Endothelial cell of umbilical vein (primary cell): ENCODE results near the gene LRFN3. TPM values are rescaled to one million over a fixed set of nuclear protein-coding genes. Genes with fewer than 3 reads are reported as not detected.

Source experiments
- BruUV-seq: library from RNA; stranded (reverse); fragments of 400-500 nt; replicated peaks from 2 replicates; lab custom pipeline; 2021; lab: Mats Ljungman, UMichigan
- CTCF ChIA-PET: fragments of 300-600, 350-600 bp; sonication (Branson Sonifier 250); formaldehyde crosslinking; loops from one replicate; lab custom pipeline; 2021; ENCODE audit warnings: antibody characterized with exemption, inconsistent platforms; lab: Charles Lee
- POLR2A ChIA-PET: fragments of 300-600, 350-600 bp; sonication (Branson Sonifier 250); formaldehyde crosslinking; loops from one replicate; lab custom pipeline; 2021; ENCODE audit warnings: antibody characterized with exemption, inconsistent platforms; lab: Charles Lee
- DNase-seq: peaks from one replicate; pipeline ENCODE4 v3.0.0-alpha.2; 2011; ENCODE audit warnings: low read depth, low spot score
- FAIRE-seq: peaks from 2 replicates; lab custom pipeline; 2011; peaks lifted over from hg19 to GRCh38; lab: Jason Lieb, UNC
- H2AFZ ChIP-seq: 2 replicates; pipeline ENCODE4 v1.6.0; 2012; ENCODE audit warnings: low read depth, low read length, control low read depth, inconsistent platforms
- H3K27ac ChIP-seq: 2 replicates; pipeline ENCODE4 v1.5.1; 2011; ENCODE audit warnings: low read depth, mild to moderate bottlenecking, control low read depth, low read length, moderate library complexity; ENCODE audit not compliant: insufficient read depth
- H3K27me3 ChIP-seq, 2 experiments: 2 replicates each; pipeline versions ENCODE4 v1.6.0 to v1.6.1; 2011; ENCODE audit warnings: low read length in 2 of 2, mixed read lengths in 1 of 2; ENCODE audit not compliant: control insufficient read depth in 2 of 2, insufficient read depth in 2 of 2
- H3K36me3 ChIP-seq, 2 experiments: 2 replicates in 1 of 2; 3 replicates in 1 of 2; pipeline ENCODE4 v1.5.1; 2011; ENCODE audit warnings: low read length in 2 of 2, mild to moderate bottlenecking in 1 of 2, moderate library complexity in 1 of 2; ENCODE audit not compliant: control insufficient read depth in 2 of 2, insufficient read depth in 2 of 2; ENCODE audit errors: extremely low read depth in 1 of 2
- H3K4me1 ChIP-seq: 3 replicates; pipeline ENCODE4 v1.5.1; 2011; ENCODE audit warnings: mild to moderate bottlenecking, low read length; ENCODE audit not compliant: control insufficient read depth, insufficient read depth; ENCODE audit errors: extremely low read depth
- H3K4me2 ChIP-seq: 2 replicates; pipeline ENCODE4 v1.6.1; 2011; ENCODE audit warnings: low read length, control low read depth, mixed read lengths; ENCODE audit not compliant: insufficient read depth
- H3K4me3 ChIP-seq, 3 experiments: fragments of 200-600 bp in 1 of 3; sonication (generic), shearing (Covaris generic) in 1 of 3; replicated peaks in 1 of 3; 2 replicates each; pipeline ENCODE4 v1.5.1; 2011 to 2016; ENCODE audit warnings: control low read depth in 3 of 3, low read length in 3 of 3, mild to moderate bottlenecking in 2 of 3, inconsistent platforms in 1 of 3, low read depth in 1 of 3, moderate library complexity in 1 of 3; ENCODE audit not compliant: insufficient read depth in 1 of 3
- H3K79me2 ChIP-seq: 2 replicates; pipeline ENCODE4 v1.6.0; 2012; ENCODE audit warnings: low read length, inconsistent platforms; ENCODE audit not compliant: control insufficient read depth, insufficient read depth
- H3K9ac ChIP-seq: replicated peaks from 2 replicates; pipeline ENCODE3; 2011; ENCODE audit warnings: low read length, control low read depth; ENCODE audit not compliant: insufficient read depth; ENCODE audit errors: extremely low read depth
- H3K9me1 ChIP-seq: replicated peaks from 3 replicates; pipeline ENCODE4 v1.6.0; 2011; ENCODE audit warnings: mild to moderate bottlenecking, low read length; ENCODE audit not compliant: control insufficient read depth, insufficient read depth; ENCODE audit errors: extremely low read depth
- H3K9me3 ChIP-seq: replicated peaks from 2 replicates; pipeline ENCODE4 v1.5.1; 2012; ENCODE audit warnings: low read length, inconsistent platforms; ENCODE audit not compliant: control insufficient read depth, insufficient read depth
- H4K20me1 ChIP-seq: replicated peaks from 2 replicates; pipeline ENCODE3; 2011; ENCODE audit warnings: mild to moderate bottlenecking, low read length; ENCODE audit not compliant: control insufficient read depth, insufficient read depth; ENCODE audit errors: extremely low read depth
- EZH2 ChIP-seq: IDR thresholded peaks from 2 replicates; pipeline ENCODE4 v1.6.1; 2012; ENCODE audit warnings: borderline replicate concordance, low read depth, mild to moderate bottlenecking, moderate library complexity, low read length, inconsistent platforms; ENCODE audit not compliant: severe bottlenecking
- FOS ChIP-seq: IDR thresholded peaks from 2 replicates; pipeline ENCODE4 v1.6.1; 2011; ENCODE audit warnings: mild to moderate bottlenecking, low read length, moderate library complexity, borderline replicate concordance; ENCODE audit not compliant: insufficient read depth
- JUN ChIP-seq: IDR thresholded peaks from 2 replicates; pipeline ENCODE4 v1.6.1; 2011; ENCODE audit warnings: borderline replicate concordance, low read depth; ENCODE audit not compliant: insufficient read length, insufficient read depth
- MYC ChIP-seq: IDR thresholded peaks from one replicate; pipeline ENCODE4 v1.6.1; 2011; ENCODE audit warnings: mild to moderate bottlenecking, low read depth, low read length
- POLR2A ChIP-seq: IDR thresholded peaks from 2 replicates; pipeline ENCODE4 v1.6.1; 2012; ENCODE audit warnings: low read depth, mild to moderate bottlenecking, control low read depth, low read length
- POLR2AphosphoS5 ChIP-seq: IDR thresholded peaks from 2 replicates; pipeline ENCODE4 v1.6.1; 2012; ENCODE audit warnings: low read depth, mild to moderate bottlenecking, control low read depth, low read length, moderate library complexity; ENCODE audit not compliant: insufficient read depth
- dilution Hi-C: fragments of 300-500 bp; cut with MboI; formaldehyde crosslinking; loops from one replicate; pipeline ENCODE4 v1.15.0; 2019; ENCODE audit warnings: low sequenced_read_pairs; ENCODE audit not compliant: extremely low pct_ligation_motif_present
- intact Hi-C: fragments of 100-400 bp; cut with micrococcal nuclease; formaldehyde crosslinking; loops from one replicate; pipeline ENCODE4 v1.10.0; 2022
- polyA plus RNA-seq, 4 experiments: library from polyadenylated mRNA; depleted of rRNA in 3 of 4; stranded (reverse) in 3 of 4; unstranded in 1 of 4; fragments of >200 nt; gene quantifications; 2 replicates each; pipeline versions ENCODE4 v1.2.1 to v1.2.3, GENCODE V29; 2011 to 2012; ENCODE audit warnings: missing spikeins in 1 of 4
- total RNA-seq: library from RNA; stranded (reverse); gene quantifications from 2 replicates; pipeline ENCODE4 v1.2.3, GENCODE V29; 2021
- TF ChIP-seq, protein P1 (sequence below): IDR thresholded peaks from 2 replicates; pipeline ENCODE4 v1.6.1; 2011; ENCODE audit not compliant: insufficient read depth, insufficient read length
- TF ChIP-seq, protein P2 (sequence below), 2 donors: IDR thresholded peaks; 1 replicate in 1 of 2; 2 replicates in 1 of 2; pipeline ENCODE4 v1.5.1; 2011; ENCODE audit warnings: low read length in 2 of 2, mild to moderate bottlenecking in 2 of 2, moderate library complexity in 2 of 2, control low read depth in 1 of 2, inconsistent platforms in 1 of 2, low read depth in 1 of 2; ENCODE audit not compliant: insufficient read depth in 1 of 2; ENCODE audit errors: extremely low read depth in 1 of 2

The LRFN3 gene
- total and polyA plus RNA-seq, 2 donors (not counting 3 experiments of a cell fraction or from before 2014, with no cell fraction given) = 4.1 to 15.9 TPM

DNA sequence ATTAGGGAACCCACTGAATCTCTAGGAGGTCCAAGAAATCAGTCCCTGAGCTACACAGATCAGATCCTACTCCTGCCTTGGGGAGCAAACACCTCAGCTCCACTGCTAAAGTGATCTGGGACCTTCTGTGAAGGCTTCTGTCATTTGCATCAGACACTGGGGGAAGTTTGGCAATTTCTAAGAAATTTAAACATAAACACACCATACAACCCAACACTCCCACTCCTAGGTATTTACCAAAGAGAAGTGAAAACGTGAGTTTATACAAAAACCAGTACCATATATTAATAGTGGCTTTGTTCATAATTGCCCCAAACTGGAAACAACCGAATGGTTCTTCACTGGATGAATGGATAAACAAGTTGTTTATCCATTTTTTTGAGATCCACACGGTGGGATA lies 20.7 kb upstream of the LRFN3 start:
- Histone ChIP-seq H3K4me2 (no peak overlapping the region), H3K27ac (no peak overlapping the region), H3K9me3 (no peaks in the 10 kb centered on the region), H3K9ac (no peak overlapping the region), H3K4me3 (no peak overlapping the region), H2AFZ (no peak overlapping the region), H3K9me1 (no peaks in the 10 kb centered on the region), H3K4me1 (no peaks in the 10 kb centered on the region), H4K20me1 (no peaks in the 10 kb centered on the region), H3K36me3 (no peaks in the 10 kb centered on the region), H3K79me2 (no peaks in the 10 kb centered on the region), H3K27me3 (no peaks in the 10 kb centered on the region)
- no peak for FAIRE-seq
- CTCF ChIA-PET = no interaction called here
- intact Hi-C loops = no loop called here
- BruUV-seq = no TSS peak
- TF ChIP-seq POLR2AphosphoS5 = no peak
- TF ChIP-seq, protein P1, sequence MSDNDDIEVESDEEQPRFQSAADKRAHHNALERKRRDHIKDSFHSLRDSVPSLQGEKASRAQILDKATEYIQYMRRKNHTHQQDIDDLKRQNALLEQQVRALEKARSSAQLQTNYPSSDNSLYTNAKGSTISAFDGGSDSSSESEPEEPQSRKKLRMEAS = no peak
- no peak for TF ChIP-seq JUN
- TF ChIP-seq POLR2A = no peak
- no peak for TF ChIP-seq MYC
- no peak for TF ChIP-seq EZH2
- dilution Hi-C loops = no loop called here
- DNase-seq = no peak
- POLR2A ChIA-PET = no interaction called here

DNA sequence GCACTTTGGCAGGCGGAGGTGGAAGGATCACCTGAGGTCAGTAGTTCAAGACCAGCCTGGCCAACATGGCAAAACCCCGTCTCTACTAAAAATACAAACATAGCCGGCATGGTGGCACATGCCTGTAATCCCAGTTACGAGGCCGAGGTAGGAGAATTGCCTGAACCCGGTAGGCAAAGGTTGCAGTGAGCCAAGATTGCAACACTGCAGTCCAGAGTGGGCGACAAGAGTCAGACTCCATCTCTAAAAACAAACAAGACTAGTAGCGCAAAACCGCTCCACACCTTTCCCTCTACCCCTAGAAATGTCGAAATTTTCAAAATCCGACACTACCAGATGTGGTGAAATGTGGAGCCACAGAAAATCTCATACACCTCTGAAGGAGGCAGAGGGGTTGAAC lies 16.9 kb upstream of the LRFN3 start:
- no peaks in the 10 kb centered on the region for H3K36me3 ChIP-seq
- no peaks in the 10 kb centered on the region for H3K9me1 ChIP-seq
- FAIRE-seq (peak; percentile 40), DNase-seq (no peak)
- no peaks in the 10 kb centered on the region for H4K20me1 ChIP-seq
- no peak overlapping the region for H3K9ac ChIP-seq
- dilution Hi-C loops (no loop called here), intact Hi-C loops (no loop called here)
- H3K4me3 ChIP-seq = no peak overlapping the region
- H3K27ac ChIP-seq = no peak overlapping the region
- H3K4me2 ChIP-seq = no peak overlapping the region
- no TSS peak for BruUV-seq
- ChIA-PET CTCF (no interaction called here), POLR2A (no interaction called here)
- H3K79me2 ChIP-seq = no peaks in the 10 kb centered on the region
- TF ChIP-seq, protein P2, sequence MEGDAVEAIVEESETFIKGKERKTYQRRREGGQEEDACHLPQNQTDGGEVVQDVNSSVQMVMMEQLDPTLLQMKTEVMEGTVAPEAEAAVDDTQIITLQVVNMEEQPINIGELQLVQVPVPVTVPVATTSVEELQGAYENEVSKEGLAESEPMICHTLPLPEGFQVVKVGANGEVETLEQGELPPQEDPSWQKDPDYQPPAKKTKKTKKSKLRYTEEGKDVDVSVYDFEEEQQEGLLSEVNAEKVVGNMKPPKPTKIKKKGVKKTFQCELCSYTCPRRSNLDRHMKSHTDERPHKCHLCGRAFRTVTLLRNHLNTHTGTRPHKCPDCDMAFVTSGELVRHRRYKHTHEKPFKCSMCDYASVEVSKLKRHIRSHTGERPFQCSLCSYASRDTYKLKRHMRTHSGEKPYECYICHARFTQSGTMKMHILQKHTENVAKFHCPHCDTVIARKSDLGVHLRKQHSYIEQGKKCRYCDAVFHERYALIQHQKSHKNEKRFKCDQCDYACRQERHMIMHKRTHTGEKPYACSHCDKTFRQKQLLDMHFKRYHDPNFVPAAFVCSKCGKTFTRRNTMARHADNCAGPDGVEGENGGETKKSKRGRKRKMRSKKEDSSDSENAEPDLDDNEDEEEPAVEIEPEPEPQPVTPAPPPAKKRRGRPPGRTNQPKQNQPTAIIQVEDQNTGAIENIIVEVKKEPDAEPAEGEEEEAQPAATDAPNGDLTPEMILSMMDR (IDR thresholded peaks at IDR 0.05; ENCODE audit: extremely low read depth in 1 of 2, insufficient read depth in 1 of 2, low read depth in 1 of 2, low read length in 2 of 2) = no peak
- TF ChIP-seq, protein P1 = no peak
- TF ChIP-seq FOS = no peak
- no peaks in the 10 kb centered on the region for H3K4me1 ChIP-seq
- H3K27me3 ChIP-seq = peaks cover 0 to 2% of the 10 kb centered on the region in 2 experiments
- H2AFZ ChIP-seq = no peak overlapping the region
- no peaks in the 10 kb centered on the region for H3K9me3 ChIP-seq
